Kidney capillary endothelial cell (primary cell): ENCODE results near the gene NCSTN.

Source experiments
- DNase-seq: peaks from one replicate; pipeline ENCODE4 v3.0.0-alpha.2; 2018; ENCODE audit warnings: low spot score

Gene NCSTN

GRCh38 chr1:160406131-160406968, 63.2 kb downstream of the NCSTN start:
- DNase-seq = no peak

GRCh38 chr1:160407839-160408801, 64.9 kb downstream of the NCSTN start:
- DNase-seq = no peak
